Trophoblast cell (in vitro differentiated cells and primary cell): Measurements from ENCODE around the gene IVD.

ENCODE experiments used
- DNase-seq, 2 donors: peaks; one replicate each; pipeline ENCODE4 v3.0.0-alpha.2; 2016
- H2AFZ ChIP-seq: 2 replicates; pipeline ENCODE4 v1.6.1; 2013; ENCODE audit warnings: low read length, moderate library complexity, mild to moderate bottlenecking; ENCODE audit not compliant: insufficient read depth, poor library complexity
- H2AK5ac ChIP-seq: 2 replicates; pipeline ENCODE4 v1.6.1; 2013; ENCODE audit warnings: mild to moderate bottlenecking, low read length
- H2BK120ac ChIP-seq: 2 replicates; pipeline ENCODE4 v1.6.1; 2013; ENCODE audit warnings: low read length, mild to moderate bottlenecking, moderate library complexity; ENCODE audit not compliant: insufficient read depth, poor library complexity
- H2BK12ac ChIP-seq: 2 replicates; pipeline ENCODE4 v1.6.1; 2013; ENCODE audit warnings: mild to moderate bottlenecking, low read length, moderate library complexity
- H2BK5ac ChIP-seq: 2 replicates; pipeline ENCODE4 v1.6.1; 2013; ENCODE audit warnings: low read length, low read depth, moderate library complexity, mild to moderate bottlenecking; ENCODE audit not compliant: poor library complexity
- H3K14ac ChIP-seq: 2 replicates; pipeline ENCODE4 v1.6.1; 2013; ENCODE audit warnings: mild to moderate bottlenecking, low read length
- H3K18ac ChIP-seq: 2 replicates; pipeline ENCODE4 v1.6.1; 2013; ENCODE audit warnings: mild to moderate bottlenecking, low read length
- H3K23ac ChIP-seq: 2 replicates; pipeline ENCODE4 v1.6.1; 2013; ENCODE audit warnings: low read length
- H3K27ac ChIP-seq: 2 replicates; pipeline ENCODE4 v1.5.1; 2013; ENCODE audit warnings: low read depth, mild to moderate bottlenecking, inconsistent platforms, low read length, moderate library complexity
- H3K27me3 ChIP-seq: 2 replicates; pipeline ENCODE4 v1.6.1; 2013; ENCODE audit warnings: inconsistent platforms, mild to moderate bottlenecking, low read length, moderate library complexity; ENCODE audit not compliant: insufficient read depth
- H3K36me3 ChIP-seq, 2 experiments: 1 replicate in 1 of 2; 2 replicates in 1 of 2; pipeline ENCODE4 v1.6.1; 2013; ENCODE audit warnings: low read length in 2 of 2, mild to moderate bottlenecking in 2 of 2, moderate library complexity in 1 of 2; ENCODE audit not compliant: insufficient read depth in 2 of 2, control insufficient read depth in 1 of 2
- H3K4ac ChIP-seq: 2 replicates; pipeline ENCODE4 v1.6.1; 2013; ENCODE audit warnings: low read depth, mild to moderate bottlenecking, low read length, moderate library complexity
- H3K4me1 ChIP-seq, 2 experiments: 1 replicate in 1 of 2; 2 replicates in 1 of 2; pipeline ENCODE4 v1.6.1; 2013; ENCODE audit warnings: low read length in 2 of 2, mild to moderate bottlenecking in 2 of 2, moderate library complexity in 1 of 2; ENCODE audit not compliant: insufficient read depth in 2 of 2, control insufficient read depth in 1 of 2
- H3K4me2 ChIP-seq: 2 replicates; pipeline ENCODE4 v1.6.1; 2013; ENCODE audit warnings: inconsistent platforms, mild to moderate bottlenecking, low read length, moderate library complexity
- H3K4me3 ChIP-seq: 2 replicates; pipeline ENCODE4 v1.5.1; 2013; ENCODE audit warnings: mild to moderate bottlenecking, low read depth, low read length, inconsistent platforms
- H3K79me1 ChIP-seq: one replicate; pipeline ENCODE4 v1.6.1; 2013; ENCODE audit warnings: low read length
- H3K79me2 ChIP-seq: 2 replicates; pipeline ENCODE4 v1.6.1; 2013; ENCODE audit warnings: low read length, mild to moderate bottlenecking; ENCODE audit not compliant: control insufficient read depth, insufficient read depth, poor library complexity
- H3K9ac ChIP-seq: 2 replicates; pipeline ENCODE4 v1.6.1; 2013; ENCODE audit warnings: mild to moderate bottlenecking, low read length
- H3K9me3 ChIP-seq: 2 replicates; pipeline ENCODE4 v1.6.1; 2013; ENCODE audit warnings: low read depth, mild to moderate bottlenecking, control low read depth, inconsistent platforms, low read length; ENCODE audit not compliant: insufficient read depth
- H4K12ac ChIP-seq: 2 replicates; pipeline ENCODE4 v1.6.1; 2013; ENCODE audit warnings: low read depth, mild to moderate bottlenecking, low read length, moderate library complexity
- H4K8ac ChIP-seq: 2 replicates; pipeline ENCODE4 v1.6.1; 2013; ENCODE audit warnings: low read depth, mild to moderate bottlenecking, low read length, moderate library complexity
- H4K91ac ChIP-seq: one replicate; pipeline ENCODE4 v1.6.1; 2013; ENCODE audit warnings: low read depth, mild to moderate bottlenecking, low read length, moderate library complexity
- WGBS: extraction: QIAGEN DNeasy Blood & Tissue Kit; methylation state at CpG from one replicate; pipeline ENCODE4 v1.1.7; 2013; ENCODE audit warnings: missing lambda C conversion rate; ENCODE audit not compliant: insufficient read length, insufficient coverage; ENCODE audit errors: extremely low coverage; 5-methylcytosine and 5-hydroxymethylcytosine counted together

The IVD gene

GRCh38 chr15:40397688-40398412, 7.7 kb upstream of the IVD start:
- H3K27ac ChIP-seq, result no peak overlapping the region
- H3K9me3 ChIP-seq, result no peaks in the 10 kb centered on the region
- WGBS, result no CpG with 5 or more reads among the region's 8 CpGs
- no peak overlapping the region for H4K91ac ChIP-seq
- no peak overlapping the region for H3K4me2 ChIP-seq
- H2BK5ac ChIP-seq, result no peak overlapping the region
- H3K79me2 ChIP-seq, result no peaks in the 10 kb centered on the region
- H3K36me3 ChIP-seq, result peaks cover 7 to 10% of the 10 kb centered on the region in 2 experiments
- no peak overlapping the region for H3K9ac ChIP-seq
- no peak overlapping the region for H3K14ac ChIP-seq
- H2BK120ac ChIP-seq, result no peak overlapping the region
- no peak overlapping the region for H3K4me3 ChIP-seq
- no peak overlapping the region for H4K12ac ChIP-seq
- H2AFZ ChIP-seq, result no peak overlapping the region
- H4K8ac ChIP-seq, result no peak overlapping the region
- no peak overlapping the region for H3K4ac ChIP-seq
- no peaks in the 10 kb centered on the region for H3K27me3 ChIP-seq
- no peak overlapping the region for H2AK5ac ChIP-seq
- no peak overlapping the region for H3K23ac ChIP-seq
- H3K79me1 ChIP-seq, result no peaks in the 10 kb centered on the region
- no peak for DNase-seq
- H3K4me1 ChIP-seq, result no peaks in the 10 kb centered on the region
- H2BK12ac ChIP-seq, result no peak overlapping the region
- H3K18ac ChIP-seq, result no peak overlapping the region

GRCh38 chr15:40398413-40398873, 7.2 kb upstream of the IVD start:
- H3K27me3 ChIP-seq, result no peaks in the 10 kb centered on the region
- no peak overlapping the region for H4K12ac ChIP-seq
- H3K27ac ChIP-seq, result no peak overlapping the region
- H3K79me2 ChIP-seq, result no peaks in the 10 kb centered on the region
- H3K79me1 ChIP-seq, result no peaks in the 10 kb centered on the region
- H3K4me2 ChIP-seq, result no peak overlapping the region
- no peak for DNase-seq
- H2BK12ac ChIP-seq, result no peak overlapping the region
- no peak overlapping the region for H4K91ac ChIP-seq
- H2BK120ac ChIP-seq, result no peak overlapping the region
- H3K4ac ChIP-seq, result no peak overlapping the region
- H2AFZ ChIP-seq, result no peak overlapping the region
- no peak overlapping the region for H2AK5ac ChIP-seq
- no peak overlapping the region for H3K14ac ChIP-seq
- no peak overlapping the region for H3K4me3 ChIP-seq
- no peak overlapping the region for H3K9ac ChIP-seq
- no peak overlapping the region for H2BK5ac ChIP-seq
- no CpG with 5 or more reads among the region's 4 CpGs for WGBS
- peaks cover 7 to 10% of the 10 kb centered on the region in 2 experiments for H3K36me3 ChIP-seq
- no peak overlapping the region for H3K18ac ChIP-seq
- no peaks in the 10 kb centered on the region for H3K9me3 ChIP-seq
- H3K4me1 ChIP-seq, result no peaks in the 10 kb centered on the region
- H4K8ac ChIP-seq, result no peak overlapping the region
- no peak overlapping the region for H3K23ac ChIP-seq

- Histone ChIP-seq H3K9ac (no peak overlapping the region), H2BK5ac (no peak overlapping the region), H3K27me3 (no peaks in the 10 kb centered on the region), H4K12ac (no peak overlapping the region), H3K18ac (no peak overlapping the region), H3K4me1 (no peaks in the 10 kb centered on the region), H4K91ac (no peak overlapping the region), H3K36me3 (peaks cover 2 to 6% of the 10 kb centered on the region in 2 experiments), H3K27ac (no peak overlapping the region), H3K4ac (no peak overlapping the region), H2BK120ac (no peak overlapping the region), H3K4me2 (no peak overlapping the region), H3K14ac (no peak overlapping the region), H3K9me3 (no peaks in the 10 kb centered on the region), H3K79me2 (no peaks in the 10 kb centered on the region), H3K79me1 (no peaks in the 10 kb centered on the region), H2BK12ac (no peak overlapping the region), H2AK5ac (no peak overlapping the region), H3K23ac (no peak overlapping the region), H4K8ac (no peak overlapping the region), H2AFZ (no peak overlapping the region), H3K4me3 (no peak overlapping the region)
- no CpG with 5 or more reads among the region's 7 CpGs for WGBS
- DNase-seq, result no peak
Measured at GRCh38 chr15:40399370-40399769, 6.2 kb upstream of the IVD start.

- Histone ChIP-seq H4K8ac (no peak overlapping the region), H2BK12ac (no peak overlapping the region), H3K4ac (no peak overlapping the region), H3K4me2 (no peak overlapping the region), H3K27me3 (no peaks in the 10 kb centered on the region), H3K14ac (no peak overlapping the region), H3K4me1 (peaks cover 0 to 4% of the 10 kb centered on the region in 2 experiments), H4K12ac (no peak overlapping the region), H3K18ac (no peak overlapping the region), H3K9me3 (no peaks in the 10 kb centered on the region), H2BK120ac (no peak overlapping the region), H3K4me3 (no peak overlapping the region), H2AFZ (no peak overlapping the region), H3K9ac (no peak overlapping the region), H3K79me1 (peaks cover 3% of the 10 kb centered on the region), H3K36me3 (peaks cover 20 to 29% of the 10 kb centered on the region in 2 experiments), H3K79me2 (peaks cover 3% of the 10 kb centered on the region), H3K27ac (no peak overlapping the region), H2AK5ac (no peak overlapping the region), H3K23ac (no peak overlapping the region), H2BK5ac (no peak overlapping the region), H4K91ac (no peak overlapping the region)
- no CpG with 5 or more reads among the region's 8 CpGs for WGBS
- no peak for DNase-seq
Measured at GRCh38 chr15:40407330-40407990, 1.9 kb downstream of the IVD start.
